Measurements from ENCODE around the gene ZDHHC6.
A peak's percentile ranks its signal among the peaks of the same experiment; 100 is the strongest.
"Not testable (repeated sequence)": the region's sequence is repeated elsewhere in the genome, so short reads cannot be mapped to it uniquely, and the experiment has no call there.

ZDHHC6 gene, protein sequence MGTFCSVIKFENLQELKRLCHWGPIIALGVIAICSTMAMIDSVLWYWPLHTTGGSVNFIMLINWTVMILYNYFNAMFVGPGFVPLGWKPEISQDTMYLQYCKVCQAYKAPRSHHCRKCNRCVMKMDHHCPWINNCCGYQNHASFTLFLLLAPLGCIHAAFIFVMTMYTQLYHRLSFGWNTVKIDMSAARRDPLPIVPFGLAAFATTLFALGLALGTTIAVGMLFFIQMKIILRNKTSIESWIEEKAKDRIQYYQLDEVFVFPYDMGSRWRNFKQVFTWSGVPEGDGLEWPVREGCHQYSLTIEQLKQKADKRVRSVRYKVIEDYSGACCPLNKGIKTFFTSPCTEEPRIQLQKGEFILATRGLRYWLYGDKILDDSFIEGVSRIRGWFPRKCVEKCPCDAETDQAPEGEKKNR

DNA sequence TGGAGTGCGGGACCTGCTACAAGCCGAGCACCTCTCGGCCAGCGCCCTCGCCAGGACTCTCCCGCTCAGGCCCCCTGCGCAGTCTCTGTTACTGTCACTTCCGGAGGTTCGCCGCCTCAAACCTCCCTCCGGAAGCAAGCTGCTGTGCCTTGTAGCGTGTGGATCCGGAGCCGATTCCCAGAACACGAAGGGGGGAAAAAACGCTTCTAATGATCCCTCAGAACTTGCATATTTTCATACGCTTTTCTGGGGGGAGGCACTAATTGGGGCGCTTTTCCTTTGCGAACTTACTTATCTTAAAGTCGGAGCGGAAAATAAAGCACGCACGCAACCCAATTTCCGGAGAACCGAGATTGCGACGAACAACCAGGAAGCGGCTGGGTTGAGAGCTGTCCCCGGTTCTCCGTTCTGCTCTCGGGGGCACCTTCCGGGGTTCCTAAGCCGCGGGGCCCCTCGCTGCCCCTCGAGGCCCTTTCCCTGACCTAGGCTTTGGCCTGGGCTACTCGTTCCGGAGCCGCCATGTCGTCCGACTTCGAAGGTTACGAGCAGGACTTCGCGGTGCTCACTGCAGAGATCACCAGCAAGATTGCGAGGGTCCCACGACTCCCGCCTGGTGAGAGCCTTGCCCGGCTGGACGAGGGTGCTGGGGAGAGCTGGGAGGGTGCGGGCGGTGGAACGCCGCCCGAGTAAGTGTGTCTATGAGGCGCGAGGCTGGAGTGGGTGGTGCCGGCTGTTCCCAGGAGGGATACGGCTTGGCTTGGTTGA, at the start of gene ZDHHC6, which contains the start of gene VTI1A:
Gene ZDHHC6 (minus strand): TSS at position 60 of the 765 bp plus-strand sequence. CDS start 1,478 bp downstream, outside the sequence.
Gene VTI1A (plus strand): TSS at position 361 of the 765 bp plus-strand sequence. CDS start 159 bp downstream, at position 520.
- DNase-seq (ENCODE audit: low read depth) = peak; percentile 75

DNA sequence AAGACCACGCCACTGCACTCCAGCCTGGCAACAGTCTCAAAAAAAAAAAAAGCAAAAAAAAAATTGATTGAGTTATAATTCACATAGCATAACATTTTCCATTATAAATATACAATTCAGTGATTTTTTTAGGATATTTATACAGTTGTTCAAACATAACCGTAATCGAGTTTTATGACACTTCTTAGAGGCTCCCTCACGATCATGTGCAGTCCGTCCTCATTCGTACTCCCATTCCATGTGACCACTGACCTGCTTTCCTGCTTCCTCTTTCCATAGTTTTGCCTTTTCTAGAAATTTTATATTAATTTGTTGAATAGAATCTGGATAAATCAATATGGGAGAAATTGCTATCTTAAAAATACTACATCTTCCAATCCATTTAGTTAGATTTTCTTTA, 46.0 kb upstream of the ZDHHC6 start:
- no peak for DNase-seq (ENCODE audit: low read depth)

DNA sequence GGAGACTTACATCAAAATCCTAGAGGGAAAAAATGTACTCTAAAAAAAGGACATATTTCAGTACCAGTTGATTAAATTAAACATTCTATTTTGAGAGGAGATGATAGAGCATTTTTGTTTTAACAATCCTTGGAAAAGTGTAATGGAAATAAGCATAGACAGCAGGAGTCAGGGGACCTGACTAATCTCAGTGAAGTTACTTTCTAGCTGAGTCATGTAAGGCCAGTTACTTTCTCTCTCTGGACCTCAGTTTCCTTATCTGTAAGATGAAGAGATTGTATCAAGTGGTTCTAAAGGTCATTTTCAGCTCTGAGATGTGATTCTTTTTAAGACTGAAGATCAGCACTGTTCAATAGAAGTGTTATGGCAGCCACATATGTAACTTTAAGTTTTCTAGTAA, 44.4 kb upstream of the ZDHHC6 start:
- no peak for DNase-seq (ENCODE audit: low read depth)

DNA sequence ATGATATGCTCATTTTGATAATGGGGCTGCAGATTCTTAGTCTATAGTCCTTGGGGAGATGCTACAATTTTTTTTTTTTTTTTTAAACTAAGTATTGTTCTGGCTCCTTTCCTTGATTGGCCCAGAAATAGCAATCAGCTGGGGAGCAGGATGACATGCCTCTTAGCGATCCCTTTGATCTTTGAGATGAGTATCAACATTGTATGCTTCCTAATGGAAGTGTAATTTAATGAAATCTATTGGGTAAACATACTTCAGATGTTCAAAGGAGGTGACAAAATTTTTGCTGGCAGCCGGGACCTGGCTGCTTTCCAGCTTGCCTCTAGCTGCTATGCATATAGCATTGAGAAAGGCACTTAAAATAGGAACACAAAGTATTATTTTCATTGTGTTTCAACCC, 43.8 kb upstream of the ZDHHC6 start:
- no peak for DNase-seq (ENCODE audit: low read depth)

DNA sequence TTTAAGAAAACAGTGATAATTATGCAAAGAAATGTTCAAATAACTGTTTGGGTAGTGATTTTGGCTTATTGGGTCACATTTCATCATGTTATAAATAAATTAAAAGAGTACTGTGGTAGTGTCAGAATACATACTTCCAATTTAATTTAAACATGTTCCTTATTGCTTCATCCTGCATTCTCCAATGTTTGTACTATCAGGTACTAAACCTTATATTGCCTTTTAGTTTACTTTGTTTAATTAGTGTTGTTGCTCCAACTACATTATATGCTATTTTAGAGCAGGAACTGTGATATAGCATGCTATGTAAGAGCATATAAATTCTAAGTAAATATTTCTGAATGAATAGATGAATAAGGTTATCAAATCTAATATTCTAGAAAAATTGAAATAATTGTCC, 41.2 kb upstream of the ZDHHC6 start:
- no peak for DNase-seq (ENCODE audit: low read depth)

DNA sequence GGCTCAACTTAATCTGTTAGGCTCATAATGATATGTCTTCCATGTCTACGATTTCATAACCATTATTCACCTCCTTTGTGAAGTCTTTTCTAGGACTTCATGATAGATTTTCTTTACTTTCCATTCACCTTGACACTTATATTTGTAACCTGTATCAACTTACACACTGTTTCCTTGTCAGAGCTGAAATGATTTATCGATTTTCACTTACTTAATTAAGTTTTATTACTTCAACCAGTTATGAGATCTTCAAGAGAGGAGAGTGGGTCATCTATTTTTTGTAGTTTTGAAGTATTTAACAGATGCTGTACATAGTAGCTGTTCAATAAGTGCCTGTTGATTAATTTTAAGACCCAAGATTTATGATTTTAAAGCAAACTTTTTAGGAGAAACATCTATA, 37.7 kb upstream of the ZDHHC6 start:
- no peak for DNase-seq (ENCODE audit: low read depth)

DNA sequence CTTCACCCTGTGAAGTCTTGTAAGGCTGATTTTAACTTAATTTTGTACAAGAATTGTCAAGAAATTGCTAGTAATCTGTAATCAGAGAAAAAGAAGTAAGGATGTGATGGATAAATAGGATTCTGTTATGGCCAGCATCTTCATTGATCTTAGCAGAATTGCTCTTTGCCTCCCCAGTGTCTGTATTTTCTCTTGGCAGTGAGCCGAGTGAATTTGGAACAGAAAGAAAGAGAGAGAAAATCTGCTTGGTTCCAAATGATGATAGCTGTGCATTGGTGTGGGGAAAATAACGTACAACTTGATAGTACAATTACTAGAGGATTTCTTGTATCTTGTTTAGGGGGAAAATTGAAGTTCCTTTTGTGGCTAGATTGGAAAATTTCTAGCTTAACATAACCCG, 34.9 kb upstream of the ZDHHC6 start:
- no peak for DNase-seq (ENCODE audit: low read depth)

DNA sequence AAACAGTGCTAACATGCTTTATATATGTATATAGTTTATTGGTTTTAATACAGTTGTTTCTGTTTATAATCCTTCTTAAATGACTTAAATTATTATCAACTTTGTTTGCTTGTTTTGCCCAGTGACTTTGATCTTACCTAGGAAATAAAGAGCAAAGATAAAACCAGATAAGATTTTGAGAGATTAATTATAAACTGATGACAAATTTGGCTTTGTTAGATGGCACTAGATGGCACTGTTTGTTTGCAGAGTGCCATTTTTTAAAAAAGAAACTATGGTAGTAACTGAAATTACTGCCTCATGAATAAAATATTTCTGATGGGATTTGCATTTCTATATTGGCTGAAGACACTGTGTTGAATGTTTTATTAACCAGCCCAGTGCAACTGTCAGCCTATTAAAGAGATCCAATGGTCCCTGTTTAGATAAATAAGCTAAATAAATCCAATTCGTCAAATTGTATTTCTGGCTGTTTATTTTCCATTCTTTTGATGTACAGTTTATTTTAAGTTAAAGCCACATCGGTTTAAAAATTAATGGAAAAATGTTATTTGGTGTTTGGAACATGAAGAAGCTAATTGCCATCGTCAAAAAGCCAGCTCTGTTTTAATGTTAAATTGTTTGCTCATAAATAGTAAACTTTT, 29.0 kb upstream of the ZDHHC6 start:
- DNase-seq (ENCODE audit: low read depth) = no peak

DNA sequence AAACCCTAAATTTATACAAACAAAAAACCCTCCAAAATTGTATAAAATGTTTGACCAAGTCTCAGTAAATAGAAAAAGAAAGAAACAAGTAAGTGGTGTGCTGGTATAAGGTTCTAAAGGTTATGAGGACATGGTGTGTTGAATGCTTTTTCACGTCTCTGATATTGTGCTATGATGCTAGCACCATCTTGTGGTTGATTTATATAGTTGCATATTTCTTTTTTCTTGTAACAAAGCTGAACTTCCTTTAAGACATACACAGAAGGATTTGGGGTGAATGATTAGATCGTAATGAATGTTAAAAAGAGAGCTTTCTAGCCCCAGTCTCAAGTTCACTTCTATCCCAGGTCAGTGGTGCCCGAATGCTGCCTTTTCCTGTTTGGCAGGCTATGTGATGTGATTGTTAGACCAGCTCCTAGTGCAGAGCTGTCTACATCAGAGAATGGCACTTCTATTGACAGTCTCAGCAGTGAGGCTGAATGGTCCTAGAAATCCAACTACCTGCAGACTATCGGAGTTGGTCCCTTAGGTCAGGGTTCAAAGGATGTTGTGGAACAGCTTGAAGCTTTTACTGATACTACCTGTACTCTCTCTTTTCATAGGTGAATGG, 25.3 kb upstream of the ZDHHC6 start:
- no peak for DNase-seq (ENCODE audit: low read depth)

DNA sequence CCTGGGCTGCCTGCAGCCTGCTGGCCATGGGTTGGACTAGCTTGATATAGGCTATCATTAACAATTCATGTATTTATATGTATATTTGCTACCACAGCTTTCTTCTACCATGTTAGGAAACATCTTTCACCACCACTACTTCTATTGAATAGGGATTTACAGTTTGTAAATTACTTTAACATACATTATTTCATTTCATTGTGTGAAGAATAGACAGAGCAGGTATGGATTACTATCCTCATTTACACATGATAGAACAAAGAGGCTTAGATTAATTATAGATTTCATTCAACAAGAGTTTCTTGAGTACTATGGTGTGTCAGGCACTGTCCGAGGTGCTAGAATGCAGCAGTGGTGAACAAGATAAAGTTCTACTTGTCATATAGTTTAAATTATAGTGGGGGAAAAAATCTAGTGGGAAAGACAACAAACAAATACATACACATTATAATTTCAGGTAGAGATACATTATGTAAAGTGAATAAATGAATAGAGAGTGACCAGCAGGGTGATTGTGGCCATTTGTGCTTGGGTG, 20.9 kb upstream of the ZDHHC6 start:
- no peak for DNase-seq (ENCODE audit: low read depth)

DNA sequence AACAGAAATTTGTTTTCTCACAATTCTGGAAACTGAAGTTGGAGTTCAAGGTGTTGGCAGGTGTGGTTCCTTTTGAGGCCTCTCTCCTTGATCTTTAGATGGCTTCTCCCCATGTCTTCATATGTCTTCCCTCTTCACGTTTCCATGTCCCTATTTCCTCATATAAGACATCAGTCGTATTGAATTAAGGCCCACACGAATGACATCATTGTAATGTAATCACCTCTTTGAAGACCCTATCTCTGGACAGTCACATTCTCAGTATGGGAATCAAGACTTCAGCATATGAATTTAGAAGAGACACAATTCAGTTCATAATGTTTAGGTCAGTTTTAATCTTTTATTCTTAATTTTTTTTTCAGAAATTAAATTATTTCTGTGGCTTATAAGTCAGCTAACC, 20.1 kb upstream of the ZDHHC6 start:
- no peak for DNase-seq (ENCODE audit: low read depth)

DNA sequence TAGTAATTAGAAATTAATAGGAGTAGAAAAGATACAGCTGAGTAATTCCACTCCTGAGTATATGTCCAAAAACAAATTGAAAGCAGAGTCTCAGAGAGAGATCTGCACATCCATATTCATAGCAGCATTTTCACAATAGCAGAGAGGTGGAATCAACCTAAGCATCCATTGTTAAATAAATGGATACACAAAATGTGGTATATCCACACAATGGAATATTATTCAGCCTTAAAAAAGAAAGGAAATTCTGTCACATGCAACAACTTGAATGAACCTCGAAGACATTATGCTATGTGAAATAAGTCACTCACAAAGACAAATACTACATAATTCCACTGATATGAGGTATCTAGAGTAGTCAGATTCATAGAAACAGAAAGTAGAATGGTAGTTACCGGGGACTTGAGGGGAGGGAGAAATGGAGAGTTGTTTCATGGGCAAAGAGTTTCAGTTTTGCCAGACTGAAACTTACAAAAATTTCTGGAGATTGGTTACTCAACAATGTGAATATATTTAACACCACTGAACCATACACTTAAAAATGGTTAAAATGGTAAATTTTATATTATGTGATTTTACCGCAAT, 18.7 kb upstream of the ZDHHC6 start:
- DNase-seq (ENCODE audit: low read depth) = no peak

DNA sequence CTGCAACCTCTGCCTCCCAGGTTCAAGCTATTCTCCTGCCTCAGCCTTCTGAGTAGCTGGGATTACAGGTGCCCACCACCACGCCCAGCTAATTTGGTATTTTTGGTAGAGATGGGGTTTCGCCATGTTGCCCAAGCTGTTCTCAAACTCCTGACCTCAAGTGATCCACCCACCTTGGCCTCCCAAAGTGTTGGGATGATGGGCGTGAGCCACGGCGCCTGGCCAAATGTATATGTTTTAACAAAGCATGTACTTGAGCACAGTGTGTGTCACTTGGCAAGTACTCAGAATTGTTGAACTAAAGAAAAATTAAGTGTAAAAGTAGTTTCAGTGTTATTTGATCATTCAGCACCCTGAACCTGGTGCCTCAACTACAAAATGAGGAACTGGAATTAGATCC, 17.4 kb upstream of the ZDHHC6 start:
- DNase-seq (ENCODE audit: low read depth) = not testable (repeated sequence)

DNA sequence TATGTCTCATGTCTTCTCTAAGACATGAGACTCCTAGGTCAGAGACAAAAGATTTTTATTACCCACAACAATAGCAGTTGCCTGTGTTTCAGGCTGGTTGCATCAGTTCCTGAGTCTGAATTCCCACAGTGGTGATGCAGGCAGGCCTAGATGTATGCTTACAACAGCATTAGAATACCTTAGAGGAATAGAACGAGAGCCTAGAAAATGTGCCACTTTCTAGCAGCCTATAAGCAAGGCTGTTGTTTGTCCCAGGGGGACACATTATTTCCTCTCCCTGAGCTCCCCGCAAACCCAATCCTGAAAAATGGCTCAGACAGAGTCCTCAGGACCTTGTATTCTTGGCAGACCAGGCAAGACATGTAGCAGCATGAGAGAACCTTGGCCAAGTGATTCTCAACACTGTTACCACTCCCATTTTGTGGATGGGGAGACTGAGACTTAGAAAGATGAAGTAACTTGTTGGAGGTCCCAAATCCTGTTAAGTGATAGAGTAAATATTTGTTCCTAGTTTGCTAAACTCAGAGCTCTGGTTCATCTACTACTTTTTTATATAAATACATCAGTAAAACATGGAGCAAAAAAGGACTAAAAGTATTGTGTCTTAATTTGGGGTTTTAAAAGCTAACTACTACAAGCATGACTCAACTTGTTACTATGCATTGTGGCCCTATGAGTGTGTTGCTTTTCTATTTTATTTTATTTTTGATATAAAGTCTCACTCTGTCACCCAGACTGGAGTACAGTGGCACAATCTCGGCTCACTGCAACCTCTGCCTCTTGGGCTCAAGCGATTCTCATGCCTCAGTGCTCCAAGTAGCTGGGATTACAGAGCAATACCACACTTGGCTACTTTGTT, 14.5 kb upstream of the ZDHHC6 start:
- DNase-seq (ENCODE audit: low read depth) = no peak

DNA sequence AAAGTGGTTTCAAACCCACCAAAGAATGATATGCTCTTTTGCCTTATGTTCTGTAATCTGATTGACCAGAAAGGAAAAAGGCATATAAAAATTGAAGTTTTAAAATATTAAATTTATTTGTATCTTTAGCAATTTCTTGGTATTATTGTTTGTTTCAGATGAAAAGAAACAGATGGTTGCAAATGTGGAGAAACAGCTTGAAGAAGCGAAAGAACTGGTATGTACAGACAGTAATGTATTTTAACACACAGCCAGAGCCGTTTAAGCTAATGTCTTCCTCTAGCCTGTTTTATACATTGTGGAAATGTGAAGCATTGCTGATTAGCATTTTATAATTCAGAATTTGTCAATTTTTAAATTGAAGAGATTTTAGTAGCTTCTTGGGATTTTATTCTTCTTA, 13.7 kb upstream of the ZDHHC6 start:
- DNase-seq (ENCODE audit: low read depth) = no peak

DNA sequence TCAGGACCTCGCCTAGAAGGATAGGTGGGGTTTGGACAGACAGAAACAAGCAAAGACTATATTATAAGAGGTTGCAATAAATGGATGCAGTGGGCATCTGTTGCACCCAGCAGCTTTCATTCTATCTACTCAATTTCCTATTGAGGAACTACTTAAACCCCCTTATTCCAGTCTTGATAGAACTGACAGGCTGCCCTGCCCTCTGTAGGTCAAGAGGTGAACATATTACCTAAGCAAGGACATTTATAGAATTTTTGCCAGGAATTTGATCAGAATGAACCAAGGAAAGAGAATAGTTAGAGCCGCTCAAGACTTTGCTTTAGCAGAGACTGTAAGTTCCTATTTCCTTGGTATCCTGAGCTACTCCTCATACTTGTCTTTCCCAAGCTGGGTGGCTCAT, 9.8 kb upstream of the ZDHHC6 start:
- no peak for DNase-seq (ENCODE audit: low read depth)

DNA sequence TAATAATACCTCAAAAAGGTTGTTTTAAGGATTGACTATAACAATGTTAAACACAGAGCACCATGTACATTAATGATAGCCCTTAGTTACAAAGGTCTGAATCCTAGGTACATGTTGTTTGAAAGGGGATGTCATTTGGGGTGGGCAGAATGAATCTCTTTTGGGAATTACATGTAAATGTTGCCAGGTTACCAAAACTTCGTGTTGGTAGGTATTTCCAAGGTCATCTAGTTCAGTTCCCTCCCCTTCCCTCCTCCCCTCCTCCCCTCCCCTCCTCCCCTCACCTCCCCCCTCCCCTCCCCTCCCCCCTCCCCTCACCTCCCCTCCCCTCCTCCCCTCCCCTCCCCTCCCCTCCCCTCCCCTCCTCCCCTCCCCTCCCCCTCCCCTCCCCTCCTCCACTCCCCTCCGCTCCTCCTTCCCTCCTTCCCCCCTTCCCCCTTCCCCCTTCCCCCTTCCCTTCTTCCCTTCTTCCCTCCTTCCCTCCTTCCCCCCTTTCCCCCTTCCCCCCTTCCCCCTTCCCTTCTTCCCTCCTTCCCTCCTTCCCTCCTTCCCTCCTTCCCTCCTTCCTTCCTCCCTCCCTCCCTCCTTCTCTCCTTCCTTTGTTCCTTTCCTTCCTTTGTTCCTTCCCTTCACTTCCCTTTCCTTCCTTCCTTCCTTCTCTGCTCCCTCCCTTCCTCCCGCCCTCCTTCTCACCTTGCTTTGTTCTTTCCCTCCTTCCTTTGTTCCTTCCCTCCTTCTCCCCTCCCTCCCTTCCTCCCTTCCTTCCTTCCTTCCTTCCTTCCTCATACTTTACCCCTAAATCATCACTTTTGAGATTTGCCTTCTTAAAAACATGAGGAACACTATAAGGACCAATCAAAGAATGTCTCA, 8.4 kb upstream of the ZDHHC6 start:
- no peak for DNase-seq (ENCODE audit: low read depth)

DNA sequence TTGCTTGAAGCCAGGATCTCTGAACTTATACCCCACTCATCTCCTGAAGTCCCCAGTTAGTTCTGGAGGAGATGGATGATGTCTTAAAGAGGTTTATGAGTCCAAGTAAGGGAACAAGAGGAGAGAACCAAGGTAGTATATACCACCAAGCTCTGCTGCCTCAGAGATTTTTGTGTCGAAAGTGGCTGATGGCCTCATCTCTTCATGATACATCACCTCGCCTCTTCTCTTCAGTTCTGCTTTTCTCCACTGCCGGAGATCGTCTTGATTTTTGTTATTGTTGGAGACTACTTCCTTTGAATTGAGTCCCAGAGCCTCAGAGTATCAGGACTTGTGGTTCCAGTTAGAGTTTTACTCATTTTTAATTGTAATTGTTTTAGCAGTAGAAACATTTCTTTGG, 2.2 kb upstream of the ZDHHC6 start:
- no peak for DNase-seq (ENCODE audit: low read depth)

DNA sequence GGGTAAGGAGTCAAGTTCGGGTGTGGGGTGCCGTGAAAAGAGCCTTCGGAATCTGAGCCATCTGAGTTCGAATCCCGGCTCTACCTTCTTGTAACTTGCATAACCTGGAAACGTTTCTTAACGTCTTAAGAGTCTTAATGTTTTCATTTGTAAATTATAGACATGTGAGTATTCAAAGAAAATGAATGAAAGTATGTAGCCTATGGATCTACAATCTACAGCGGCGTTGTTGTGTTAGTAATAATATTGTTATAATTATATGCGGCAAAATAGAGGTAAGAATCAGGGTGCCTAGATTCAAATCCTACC, 860 bp upstream of the ZDHHC6 start:
- DNase-seq (ENCODE audit: low read depth) = no peak
